ENCODE data around the gene IL17F.

Gene IL17F

GRCh38 chr6:52191824-52192223 lies 52.5 kb downstream of the IL17F start (continued):
- TF ChIP-seq CREB5 (CRISPR knock-in tag; IDR thresholded peaks at IDR 0.05; ENCODE audit: low read depth) (no peak), ZFP3 (CRISPR knock-in tag; IDR thresholded peaks at IDR 0.05) (no peak)

GRCh38 chr6:52190409-52190808 lies 53.9 kb downstream of the IL17F start:
- TF ChIP-seq TOX (CRISPR knock-in tag; IDR thresholded peaks at IDR 0.05; ENCODE audit: borderline replicate concordance): no peak
- no peak for TF ChIP-seq POU6F1 (CRISPR knock-in tag; IDR thresholded peaks at IDR 0.05; ENCODE audit: borderline replicate concordance, low read depth)
- TF ChIP-seq ESRRG (CRISPR knock-in tag; IDR thresholded peaks at IDR 0.05): no peak
- no peak for TF ChIP-seq CSRNP3 (CRISPR knock-in tag; IDR thresholded peaks at IDR 0.05)
- no peak for TF ChIP-seq TSHZ2 (CRISPR knock-in tag; IDR thresholded peaks at IDR 0.05)
- no peak for TF ChIP-seq BACH2 (CRISPR knock-in tag; IDR thresholded peaks at IDR 0.05; ENCODE audit: borderline replicate concordance)
- no peak for TF ChIP-seq ISL1 (CRISPR knock-in tag; IDR thresholded peaks at IDR 0.05)
- TF ChIP-seq TCF4 (CRISPR knock-in tag; IDR thresholded peaks at IDR 0.05; ENCODE audit: borderline replicate concordance): no peak
- TF ChIP-seq GLIS3 (CRISPR knock-in tag; IDR thresholded peaks at IDR 0.05): no peak
- TF ChIP-seq ZNF565 (CRISPR knock-in tag; conservative IDR thresholded peaks at IDR 0.05; ENCODE audit: low read depth): no peak
- TF ChIP-seq OSR1 (CRISPR knock-in tag; IDR thresholded peaks at IDR 0.05): no peak
- TF ChIP-seq PPARA (CRISPR knock-in tag; IDR thresholded peaks at IDR 0.05; ENCODE audit: borderline replicate concordance): no peak
- ATAC-seq: no peak

GRCh38 chr6:52189974-52190373 lies 54.3 kb downstream of the IL17F start:
- no peak for ATAC-seq
- TF ChIP-seq CREB5 (CRISPR knock-in tag; IDR thresholded peaks at IDR 0.05; ENCODE audit: low read depth) (no peak), TSHZ2 (CRISPR knock-in tag; IDR thresholded peaks at IDR 0.05) (no peak), ZFP30 (CRISPR knock-in tag; IDR thresholded peaks at IDR 0.05) (no peak), CSDC2 (CRISPR knock-in tag; IDR thresholded peaks at IDR 0.05) (no peak), TOX (CRISPR knock-in tag; IDR thresholded peaks at IDR 0.05; ENCODE audit: borderline replicate concordance) (no peak), ZNF8 (CRISPR knock-in tag; IDR thresholded peaks at IDR 0.05) (no peak), PPARA (CRISPR knock-in tag; IDR thresholded peaks at IDR 0.05; ENCODE audit: borderline replicate concordance) (no peak), POU6F1 (CRISPR knock-in tag; IDR thresholded peaks at IDR 0.05; ENCODE audit: borderline replicate concordance, low read depth) (no peak), RARB (CRISPR knock-in tag; IDR thresholded peaks at IDR 0.05) (no peak), ARNTL (CRISPR knock-in tag; IDR thresholded peaks at IDR 0.05; ENCODE audit: borderline replicate concordance, low read depth) (no peak)

Measured in SK-N-SH treated with all-trans-retinoic acid at 6 μM for 48 hours (cell line).